ENCODE data around the gene DMRTC2.

Gene DMRTC2

DNA sequence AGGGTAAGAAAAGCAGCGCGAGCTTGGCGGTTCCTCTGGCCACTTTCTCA, at the start of gene DMRTC2:
TSS of gene DMRTC2 (plus strand) at position 42 of the 50 bp plus-strand sequence. CDS start 2,387 bp downstream, outside the sequence.
- DNase-seq, result no peak

DNA sequence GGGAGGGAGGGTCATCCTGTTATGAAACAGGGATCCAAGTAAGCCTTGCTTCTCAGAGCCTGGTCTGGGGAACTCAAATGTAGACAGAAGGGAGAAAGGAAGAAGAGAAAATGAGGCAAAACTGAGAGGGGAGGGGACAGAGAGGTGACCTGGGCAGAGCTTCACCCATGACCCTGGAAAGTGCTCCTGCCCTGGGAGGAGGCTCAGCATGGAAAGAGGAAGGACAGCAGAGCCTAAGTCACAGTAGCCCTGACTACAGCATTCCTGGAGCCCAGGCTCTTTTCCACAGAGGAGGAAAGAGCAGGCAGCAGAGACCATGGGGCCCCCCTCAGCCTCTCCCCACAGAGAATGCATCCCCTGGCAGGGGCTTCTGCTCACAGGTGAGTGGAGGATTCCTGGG, 48.5 kb upstream of the DMRTC2 start, which contains the start of gene CEACAM3:
TSS of gene CEACAM3 (plus strand) at position 226 of the 400 bp plus-strand sequence. CDS start at position 317, 91 bp downstream.
- DNase-seq, result no peak

DNA sequence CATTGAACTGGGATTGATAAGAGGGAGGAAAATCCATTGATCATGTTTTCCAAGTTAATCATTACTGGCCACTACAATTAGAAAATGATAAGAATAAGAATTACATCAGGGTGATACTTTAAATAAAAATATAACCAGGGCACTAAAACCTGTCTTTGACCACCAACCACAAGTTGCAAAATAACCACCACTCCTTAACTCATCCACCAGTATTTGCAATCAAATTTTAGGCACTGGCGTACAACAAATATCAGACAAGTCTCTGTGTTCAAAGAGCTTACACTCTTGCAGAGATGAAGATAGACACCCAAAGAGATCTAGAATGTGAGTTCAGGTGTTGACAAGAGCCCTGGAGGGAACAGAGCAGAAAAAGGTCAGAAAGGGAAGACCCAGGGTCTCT, 47.9 kb upstream of the DMRTC2 start:
- no peak for DNase-seq

DNA sequence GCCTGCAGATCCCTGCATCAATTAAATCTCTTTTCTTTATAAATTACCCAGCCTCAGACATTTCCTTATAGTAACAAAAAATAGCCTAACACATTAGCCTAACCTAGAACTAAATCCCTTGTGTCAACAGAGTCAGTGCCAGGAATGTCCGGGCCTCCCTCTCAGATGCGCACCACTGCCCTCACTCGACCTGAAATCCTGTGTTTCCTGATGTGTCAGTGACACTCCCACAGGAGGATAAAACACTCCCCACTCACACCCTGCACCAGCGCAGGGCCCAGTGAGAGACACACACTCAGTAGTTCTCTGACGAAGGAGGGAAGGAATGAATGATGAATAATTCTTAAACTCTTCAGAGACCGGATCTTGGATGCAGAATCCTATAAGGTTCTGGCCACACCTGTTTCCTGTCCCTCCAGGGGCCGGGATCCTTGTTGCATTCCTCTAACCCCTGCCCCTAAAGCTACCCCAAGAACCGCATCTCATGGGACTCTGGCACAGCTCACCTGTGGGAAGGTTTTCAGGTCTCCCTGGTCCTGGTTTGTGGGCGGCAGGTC, 45.3 kb upstream of the DMRTC2 start:
- no peak for DNase-seq

DNA sequence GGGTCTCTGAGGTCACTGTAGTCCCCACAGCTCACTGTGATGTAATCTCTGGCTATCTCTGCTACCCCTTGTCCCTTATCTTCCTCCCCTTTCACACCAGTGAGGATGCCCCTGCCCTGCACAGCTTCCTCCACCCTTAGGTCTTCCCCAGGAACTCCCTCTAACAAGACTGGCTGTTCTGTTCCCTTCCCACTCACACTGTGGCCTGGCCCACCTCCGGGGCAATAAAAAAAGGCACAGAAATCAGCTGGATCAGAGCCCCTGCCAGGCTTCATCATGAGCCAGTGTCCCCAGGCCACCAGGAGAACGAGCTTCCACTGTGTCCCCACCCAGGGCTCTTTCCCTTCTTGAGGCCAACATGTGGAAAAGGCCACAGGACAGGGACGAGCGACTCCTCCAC, 43.8 kb upstream of the DMRTC2 start:
- no peak for DNase-seq

DNA sequence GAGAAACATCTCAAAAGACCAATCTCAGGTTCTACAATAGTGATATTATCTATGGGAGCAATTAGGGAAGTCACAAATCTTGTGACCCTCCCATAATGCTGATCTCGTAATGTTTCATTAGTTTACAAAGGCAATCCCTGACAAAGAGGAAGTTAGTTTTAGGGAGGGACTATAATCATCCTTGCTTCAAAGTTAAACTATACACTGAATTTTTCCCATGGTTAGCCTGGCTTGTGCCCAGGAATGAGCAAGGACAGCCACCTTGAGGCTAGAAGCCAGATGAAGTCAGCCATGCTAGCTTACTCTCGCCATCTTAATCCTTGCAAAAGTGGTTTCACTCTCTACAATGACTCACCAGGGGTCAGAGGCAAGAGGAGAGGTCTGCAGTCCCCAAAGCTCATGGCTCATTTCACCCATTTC, 43.0 kb upstream of the DMRTC2 start:
- no peak for DNase-seq

DNA sequence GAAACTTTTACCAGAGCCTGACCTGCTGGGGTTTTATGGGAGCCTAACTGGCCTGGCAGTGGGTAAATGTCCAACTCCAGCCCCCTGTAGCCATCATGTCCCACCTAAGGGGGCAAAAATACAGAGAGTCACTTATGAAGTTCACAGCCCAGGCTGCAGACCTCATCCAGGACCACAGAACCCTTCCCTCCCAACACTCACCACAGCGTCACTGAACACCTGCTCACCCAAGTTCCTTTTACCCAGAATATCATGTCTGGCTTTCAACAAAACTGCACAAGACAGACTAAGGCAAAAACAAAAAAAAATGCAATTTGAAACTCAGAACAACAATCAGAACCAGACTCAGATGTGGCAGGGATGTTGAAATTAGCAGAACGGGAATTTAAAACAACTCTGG, 42.1 kb upstream of the DMRTC2 start:
- DNase-seq, result no peak

DNA sequence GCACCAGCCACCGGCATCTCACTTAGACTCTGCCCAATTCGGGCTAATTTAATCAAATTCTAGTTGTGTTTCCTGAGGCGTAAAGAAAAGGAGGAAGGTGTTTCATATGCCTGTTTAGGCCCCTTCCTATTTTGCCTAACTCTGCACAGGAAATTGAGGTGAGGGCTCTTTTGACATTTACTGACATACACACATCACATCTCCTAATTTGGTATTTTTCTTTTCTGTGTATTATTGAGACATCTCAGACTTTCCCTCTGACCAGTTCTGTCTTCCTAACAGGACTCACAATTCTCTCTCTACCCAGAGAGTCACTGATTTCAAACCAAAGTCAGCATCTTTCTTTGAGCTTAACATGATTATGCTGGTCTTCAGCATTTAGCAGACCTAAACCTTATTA, 40.5 kb upstream of the DMRTC2 start:
- no peak for DNase-seq

DNA sequence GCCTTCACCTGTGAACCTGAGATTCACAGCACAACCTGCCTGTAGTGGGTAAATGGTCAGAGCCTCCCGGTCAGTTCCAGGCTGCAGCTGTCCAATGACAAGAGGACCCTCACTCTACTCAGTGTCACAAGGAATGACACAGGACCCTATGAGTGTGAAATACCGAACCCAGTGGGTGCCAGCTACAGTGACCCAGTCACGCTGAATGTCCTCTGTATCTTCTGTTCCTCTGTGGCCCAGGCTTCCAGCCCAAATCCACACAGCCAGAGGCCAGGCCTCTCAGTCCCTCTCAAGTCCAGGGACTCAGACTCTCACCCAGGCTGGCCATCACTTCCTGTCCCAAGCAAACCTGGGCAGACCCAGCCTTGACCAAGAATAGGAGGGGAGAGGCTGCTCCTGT, 37.7 kb upstream of the DMRTC2 start:
- no peak for DNase-seq

DNA sequence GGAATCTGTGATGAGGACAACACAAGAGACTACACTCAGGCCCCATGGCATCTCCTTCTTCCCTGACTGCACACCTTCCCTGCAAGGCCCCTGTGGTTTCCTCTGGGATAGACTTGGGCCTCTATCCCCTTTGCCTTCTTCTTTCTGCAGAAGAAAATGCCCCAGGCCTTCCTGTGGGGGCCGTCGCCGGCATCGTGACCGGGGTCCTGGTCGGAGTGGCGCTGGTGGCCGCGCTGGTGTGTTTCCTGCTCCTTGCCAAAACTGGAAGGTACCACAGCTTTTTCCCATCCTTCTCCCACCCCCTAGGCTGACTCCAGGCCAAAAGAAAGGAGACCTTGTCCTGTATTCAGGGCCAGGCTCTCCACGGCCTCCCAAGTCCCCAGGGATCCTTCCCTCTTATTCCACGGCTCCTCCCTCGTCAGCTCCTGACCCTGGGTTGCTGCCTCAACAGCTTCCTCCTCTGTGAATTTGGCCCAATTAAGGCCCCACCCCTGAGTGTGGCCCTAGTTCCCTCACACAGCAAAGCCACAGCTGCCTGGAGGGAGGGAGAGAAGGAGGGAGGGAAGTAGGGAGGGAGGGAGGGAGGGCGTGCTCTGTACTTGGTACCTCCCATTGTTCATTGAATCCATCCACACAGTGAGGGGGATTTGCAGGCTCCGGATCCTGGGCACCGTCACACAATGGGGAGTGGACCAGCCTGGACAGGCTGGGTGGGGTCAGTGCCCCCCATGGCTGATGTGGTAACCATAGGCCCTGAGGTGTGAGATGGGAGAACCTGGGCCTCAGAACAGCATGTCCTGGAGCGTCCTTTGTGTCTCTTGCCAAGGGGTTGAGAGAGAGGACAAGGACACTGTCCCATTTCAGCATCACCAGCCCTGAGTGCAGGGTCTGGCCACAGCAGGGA, 35.9 kb upstream of the DMRTC2 start:
- no peak for DNase-seq

DNA sequence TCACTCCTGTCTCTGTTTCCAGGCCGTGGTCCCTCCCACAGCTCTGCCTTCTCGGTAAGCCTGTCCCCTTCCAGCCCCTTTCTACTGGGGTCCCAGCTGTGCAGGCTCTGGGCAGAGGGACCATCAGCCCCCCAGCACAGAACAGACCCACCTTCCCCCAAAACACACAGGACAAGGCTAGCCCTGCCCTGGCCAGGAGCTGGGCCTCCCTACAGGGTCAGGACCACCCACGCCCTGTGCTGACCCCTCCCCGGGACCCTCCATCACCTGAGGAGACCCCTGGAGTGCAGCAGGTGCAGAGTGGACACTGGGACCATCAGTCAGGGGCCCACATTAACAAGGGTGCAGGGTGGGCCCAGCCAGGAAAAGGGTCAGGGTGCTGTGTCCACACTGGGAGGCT, 34.5 kb upstream of the DMRTC2 start:
- no peak for DNase-seq

DNA sequence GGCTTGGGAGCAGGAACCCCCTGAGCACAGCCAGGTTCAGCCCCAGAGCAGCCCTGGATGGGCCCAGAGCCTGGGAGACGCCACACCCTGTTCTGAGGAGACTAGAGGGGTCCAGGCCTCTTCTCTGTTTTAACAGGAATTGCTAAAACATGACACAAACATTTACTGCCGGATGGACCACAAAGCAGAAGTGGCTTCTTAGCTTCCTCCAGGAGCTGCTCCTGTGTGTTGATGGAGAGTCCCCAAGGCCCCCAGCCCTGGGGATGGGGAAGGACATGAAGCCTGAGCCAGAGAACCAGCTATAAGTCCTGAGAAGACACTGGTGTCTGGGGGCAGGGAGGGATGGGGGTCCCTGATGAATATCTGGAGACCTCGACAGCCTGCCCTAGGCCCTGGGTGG, 33.8 kb upstream of the DMRTC2 start:
- no peak for DNase-seq

DNA sequence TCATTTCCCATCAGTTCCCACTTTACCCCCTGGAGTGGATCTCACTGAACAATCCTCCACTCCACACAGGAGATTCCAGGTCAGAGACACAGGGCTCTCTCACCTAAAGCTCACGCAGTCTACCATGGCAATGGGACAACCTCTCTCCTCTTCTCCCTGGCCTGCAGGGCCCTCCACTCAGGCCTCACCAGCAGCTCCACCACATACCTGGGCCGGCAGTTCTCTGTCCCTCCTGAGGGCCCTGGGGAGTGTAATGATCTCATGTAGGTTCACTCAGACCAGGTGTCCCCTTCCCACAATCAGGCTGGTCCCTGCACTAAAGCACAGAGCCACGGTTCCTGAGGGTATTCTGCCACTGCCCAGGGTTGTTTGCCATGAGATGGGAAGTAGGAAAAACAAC, 32.9 kb upstream of the DMRTC2 start:
- no peak for DNase-seq

DNA sequence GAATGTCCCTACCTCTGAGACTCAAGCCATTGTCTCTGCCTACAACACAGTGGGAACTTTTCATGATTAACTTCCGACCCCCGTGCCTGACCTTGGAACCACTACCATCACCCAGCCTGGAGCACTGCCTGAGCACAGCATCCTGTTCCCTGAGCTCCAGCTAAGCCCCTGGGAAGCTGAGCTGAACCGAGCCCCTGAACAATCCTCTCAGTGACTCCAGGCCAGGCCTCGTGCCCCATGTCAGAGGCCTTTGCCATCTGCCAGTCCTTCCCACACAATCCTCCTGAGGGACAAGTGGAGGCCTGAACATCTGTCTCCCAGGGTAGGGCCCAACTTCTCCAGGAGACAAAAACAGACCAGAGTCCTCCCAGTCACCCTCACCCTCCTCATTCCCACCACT, 30.9 kb upstream of the DMRTC2 start:
- no peak for DNase-seq

DNA sequence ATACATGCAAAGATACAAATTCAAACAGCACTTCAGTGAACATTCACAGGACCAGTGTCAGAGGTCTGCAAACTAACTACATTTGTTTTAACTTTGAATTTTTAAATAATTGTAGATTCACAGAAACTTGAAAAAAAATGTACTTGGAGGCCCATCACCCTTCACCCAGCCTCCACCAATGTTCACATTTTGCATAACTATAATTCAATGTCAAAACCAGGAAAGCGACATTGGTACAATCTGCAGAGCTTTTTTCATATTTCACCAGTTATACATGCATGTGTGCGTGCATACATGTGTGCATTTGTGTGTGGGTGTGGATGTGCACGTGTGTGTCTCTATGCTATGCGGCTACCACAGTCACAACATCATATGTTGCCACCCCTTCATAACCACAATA, 29.5 kb upstream of the DMRTC2 start:
- DNase-seq, result no peak

DNA sequence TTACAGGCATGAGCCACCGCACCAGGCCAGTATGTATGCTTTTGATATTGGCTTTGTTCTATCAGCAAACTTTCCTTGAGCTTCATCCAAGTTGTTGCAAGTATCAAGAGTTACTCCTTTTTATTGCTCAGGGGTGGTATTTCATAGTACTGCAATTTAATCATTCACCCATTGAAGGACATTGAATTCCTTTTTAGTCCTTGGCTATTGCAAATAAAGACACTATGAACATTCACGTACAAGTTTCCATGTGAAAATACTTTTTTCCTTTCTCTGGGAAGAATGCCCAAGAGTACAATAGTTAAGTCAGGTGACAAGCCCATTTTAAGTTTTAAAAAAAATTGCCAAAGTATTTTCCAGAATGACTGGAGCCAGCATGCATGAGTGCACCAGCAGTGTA, 28.1 kb upstream of the DMRTC2 start:
- no peak for DNase-seq

DNA sequence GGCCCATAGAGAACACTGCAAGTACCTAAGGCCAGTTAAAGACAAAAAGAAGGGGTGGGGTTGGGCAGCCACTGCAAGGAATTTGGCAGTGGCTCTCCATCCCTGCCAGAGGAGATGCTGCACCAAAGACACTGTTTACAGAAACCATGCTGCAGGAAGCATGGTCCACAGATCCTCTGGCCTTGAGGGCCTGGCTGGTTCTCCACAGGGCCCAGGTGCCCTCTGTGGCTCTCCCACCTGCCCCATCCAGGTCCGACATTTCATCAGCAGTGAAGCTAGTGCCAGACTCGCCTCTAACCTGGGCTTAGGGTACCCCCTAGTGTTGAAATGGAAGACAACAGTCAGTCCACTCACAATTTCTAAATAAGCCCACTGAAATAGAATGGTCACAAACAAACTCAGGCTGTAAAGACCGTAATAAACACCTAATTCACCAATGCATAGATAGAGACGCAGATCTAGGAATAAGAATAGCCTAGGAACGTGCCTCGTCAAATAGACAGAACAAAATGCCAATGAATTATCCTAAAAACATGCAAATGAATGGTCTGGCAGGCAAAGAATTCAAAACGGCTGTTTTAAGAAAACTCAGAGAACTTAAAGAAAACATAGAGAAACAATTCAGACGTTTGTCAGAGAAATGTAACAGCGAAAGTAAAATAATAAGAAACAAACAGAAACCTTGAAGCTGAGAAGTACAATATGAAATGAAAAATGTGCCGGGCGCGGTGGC, 23.7 kb upstream of the DMRTC2 start:
- peak; percentile 85 for DNase-seq

DNA sequence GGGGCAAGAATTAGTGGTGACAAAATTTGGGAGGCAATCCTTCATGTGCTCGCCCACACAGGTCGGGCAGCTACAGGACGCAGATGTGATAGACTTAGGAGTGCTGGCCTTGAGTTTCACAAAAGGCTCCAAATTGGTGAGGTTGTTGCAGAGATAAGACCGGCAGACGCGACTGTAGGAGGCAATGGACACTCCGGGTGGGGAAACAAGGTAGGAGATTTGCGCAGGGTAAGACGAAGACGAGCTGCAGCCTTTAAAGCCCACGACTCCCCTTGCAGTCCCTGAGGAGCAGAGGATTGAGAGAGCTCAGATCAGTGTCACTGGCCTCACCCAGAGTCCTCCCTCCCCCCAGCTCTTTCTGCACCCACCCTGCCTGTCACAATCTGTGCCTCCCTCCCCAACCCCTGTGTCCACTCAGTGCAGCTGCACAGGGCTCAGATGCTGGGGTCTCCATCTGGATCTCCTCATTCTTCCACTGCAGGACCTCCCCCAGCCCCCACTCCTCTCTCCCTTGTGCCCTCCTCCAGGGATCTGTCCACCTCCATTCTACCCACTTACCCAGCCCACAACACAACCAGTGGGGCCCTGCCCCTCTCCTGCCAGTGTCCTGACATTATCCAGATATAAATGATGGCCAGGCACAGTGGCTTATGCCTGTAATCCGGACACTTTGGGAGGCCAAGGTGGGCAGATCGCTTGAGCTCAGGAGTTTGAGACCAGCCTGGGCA, 6.7 kb upstream of the DMRTC2 start:
- DNase-seq, result no peak

DNA sequence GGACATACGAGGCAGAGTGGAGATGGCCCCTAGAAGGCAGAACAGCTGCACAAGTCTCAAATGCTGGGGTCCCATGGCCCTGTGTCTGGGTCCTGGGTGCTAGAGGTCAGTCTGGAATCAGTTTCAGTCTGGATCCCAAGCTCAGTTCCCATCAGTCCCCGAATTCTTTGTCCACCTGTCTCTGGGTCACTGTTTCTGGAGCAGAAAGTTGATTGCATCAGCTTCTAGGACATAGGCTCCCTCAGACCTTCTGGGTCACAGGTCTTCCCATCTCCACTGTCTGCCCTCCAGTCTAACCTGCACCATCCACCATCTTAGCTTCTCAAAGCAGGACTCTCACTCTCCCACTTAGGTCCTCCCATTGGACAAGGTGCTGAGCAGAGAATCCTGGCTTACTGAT, 5.6 kb upstream of the DMRTC2 start:
- no peak for DNase-seq

DNA sequence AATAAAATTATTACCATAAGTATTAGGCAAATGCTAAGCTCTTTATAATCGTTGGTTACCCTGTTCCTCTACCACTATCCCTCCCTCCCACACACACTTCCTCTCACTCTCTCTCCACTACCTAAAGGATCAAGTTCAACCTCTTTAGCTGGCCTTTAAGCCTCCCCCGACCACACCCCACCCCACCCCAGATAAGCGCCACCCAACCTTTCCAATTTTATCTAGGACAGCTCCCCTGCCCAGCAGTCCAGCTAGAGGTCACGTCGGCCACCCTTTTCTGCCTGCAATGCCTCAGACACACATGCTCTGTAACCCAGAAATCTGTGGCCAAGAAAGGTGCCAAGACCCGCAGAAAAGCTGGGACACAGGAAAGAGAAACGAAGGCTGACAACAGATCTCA, 1.5 kb upstream of the DMRTC2 start:
- DNase-seq, result no peak

DNA sequence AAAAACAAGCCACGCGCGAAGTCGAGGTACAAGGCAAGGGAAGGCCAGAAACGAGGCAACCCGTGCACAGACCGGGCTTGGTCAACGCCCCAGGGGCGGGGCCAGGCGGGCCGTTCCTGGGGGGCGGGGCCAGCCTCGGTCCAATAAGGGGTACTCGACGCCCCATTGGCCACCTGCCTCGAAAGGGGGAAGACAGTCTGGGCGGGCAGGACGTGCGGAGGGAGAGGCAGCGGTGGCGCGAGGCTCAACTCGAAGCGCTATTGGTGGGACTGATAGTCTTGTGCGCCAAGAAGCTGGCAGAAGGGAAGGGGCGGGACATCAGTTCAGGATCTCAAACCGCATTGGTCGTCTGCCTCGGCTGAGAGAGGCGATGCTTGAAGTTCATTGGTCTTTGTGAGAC, 241 bp upstream of the DMRTC2 start, which contains the start of gene LYPD4:
TSS of gene LYPD4 (minus strand) at position 83 of the 400 bp plus-strand sequence. CDS start 5,398 bp downstream, outside the sequence.
- no peak for DNase-seq

DNA sequence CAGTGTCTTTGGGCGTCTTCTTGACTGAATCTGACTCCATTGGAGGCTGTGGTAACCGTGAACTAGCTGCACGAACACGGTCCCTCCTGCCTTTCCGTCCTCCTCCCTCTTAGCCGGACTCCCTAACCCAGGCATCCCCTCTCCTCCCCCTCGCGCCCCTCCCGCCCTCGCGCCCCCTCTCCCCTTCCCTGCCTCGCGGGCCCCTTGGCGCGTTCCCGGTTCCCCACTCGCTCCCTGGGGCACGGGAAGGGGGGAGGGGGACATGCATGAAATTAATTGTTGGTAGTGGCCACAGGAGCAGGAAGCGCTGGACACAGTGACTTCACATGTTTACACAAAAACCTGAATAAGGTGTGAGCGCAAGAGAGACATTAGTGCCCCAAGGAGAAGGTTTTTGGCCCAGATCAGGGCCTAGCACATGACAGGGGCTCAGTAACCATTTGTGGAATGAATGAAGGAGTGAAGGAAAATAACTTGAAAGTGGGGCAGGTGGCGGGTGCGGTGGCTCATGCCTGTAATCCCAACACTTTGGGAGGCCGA, 279 bp downstream of the DMRTC2 start:
- no peak for DNase-seq

DNA sequence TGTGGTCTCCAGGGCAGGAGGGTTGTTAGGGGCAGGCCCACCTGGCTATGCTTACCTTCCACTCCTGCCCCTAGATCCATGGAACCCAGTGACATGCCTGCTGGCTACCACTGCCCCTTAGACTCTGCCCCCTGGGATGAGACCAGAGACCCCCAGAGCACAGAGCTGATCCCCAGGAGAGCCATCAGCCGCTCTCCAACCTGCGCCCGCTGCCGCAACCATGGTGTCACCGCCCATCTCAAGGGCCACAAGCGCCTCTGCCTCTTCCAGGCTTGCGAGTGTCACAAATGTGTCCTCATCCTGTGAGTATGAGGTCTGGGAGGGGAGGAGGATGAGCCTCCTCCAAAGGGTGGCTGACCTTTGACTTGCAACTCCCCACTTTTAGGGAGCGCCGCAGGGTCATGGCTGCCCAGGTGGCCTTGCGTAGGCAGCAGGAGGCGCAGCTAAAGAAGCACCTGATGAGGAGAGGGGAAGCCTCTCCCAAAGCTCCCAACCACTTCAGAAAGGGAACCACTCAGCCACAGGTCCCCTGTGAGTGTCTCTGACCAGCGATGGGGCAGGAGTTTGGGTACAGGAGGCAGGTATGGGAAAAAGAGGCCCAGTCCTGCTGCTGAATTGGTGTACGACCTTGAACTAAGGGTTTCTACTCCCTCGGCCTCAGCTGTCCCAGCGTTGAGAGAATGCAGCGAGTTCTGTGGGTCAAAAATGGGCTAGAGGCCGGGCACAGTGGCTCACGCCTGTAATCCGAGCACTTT, 2.7 kb downstream of the DMRTC2 start:
- no peak for DNase-seq
